Right lobe of liver (tissue), 4 donors: ENCODE results near the gene MCRS1.

ENCODE experiments used
- POLR2A ChIP-seq: fragments of 450-650 bp; IDR thresholded peaks from one replicate; pipeline ENCODE4 v1.6.1; 2017; ENCODE audit warnings: antibody characterized with exemption, mild to moderate bottlenecking
- TF ChIP-seq, protein P1 (sequence below), 4 donors: fragments of 200-600 bp in 3 of 4; fragments of 450-650 bp in 1 of 4; IDR thresholded peaks; one replicate each; pipeline versions ENCODE4 v1.5.1 to v1.8.0; 2016 to 2022; ENCODE audit warnings: antibody characterized with exemption in 4 of 4, mild to moderate bottlenecking in 2 of 4
- donor health status: DM: no; HTN: no; CAD: no.
- donor health status: DM: no; HTN: no; CAD: no.
- donor health status: DM: no; HTN: yes; CAD: no.

GRCh38 chr12:49540229-49541139 is 27.5 kb downstream of the MCRS1 start:
- no peak for TF ChIP-seq POLR2A
- TF ChIP-seq, protein P1, sequence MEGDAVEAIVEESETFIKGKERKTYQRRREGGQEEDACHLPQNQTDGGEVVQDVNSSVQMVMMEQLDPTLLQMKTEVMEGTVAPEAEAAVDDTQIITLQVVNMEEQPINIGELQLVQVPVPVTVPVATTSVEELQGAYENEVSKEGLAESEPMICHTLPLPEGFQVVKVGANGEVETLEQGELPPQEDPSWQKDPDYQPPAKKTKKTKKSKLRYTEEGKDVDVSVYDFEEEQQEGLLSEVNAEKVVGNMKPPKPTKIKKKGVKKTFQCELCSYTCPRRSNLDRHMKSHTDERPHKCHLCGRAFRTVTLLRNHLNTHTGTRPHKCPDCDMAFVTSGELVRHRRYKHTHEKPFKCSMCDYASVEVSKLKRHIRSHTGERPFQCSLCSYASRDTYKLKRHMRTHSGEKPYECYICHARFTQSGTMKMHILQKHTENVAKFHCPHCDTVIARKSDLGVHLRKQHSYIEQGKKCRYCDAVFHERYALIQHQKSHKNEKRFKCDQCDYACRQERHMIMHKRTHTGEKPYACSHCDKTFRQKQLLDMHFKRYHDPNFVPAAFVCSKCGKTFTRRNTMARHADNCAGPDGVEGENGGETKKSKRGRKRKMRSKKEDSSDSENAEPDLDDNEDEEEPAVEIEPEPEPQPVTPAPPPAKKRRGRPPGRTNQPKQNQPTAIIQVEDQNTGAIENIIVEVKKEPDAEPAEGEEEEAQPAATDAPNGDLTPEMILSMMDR (IDR thresholded peaks at IDR 0.05), result no peak
